Activated CD4-positive, alpha-beta memory T cell treated with anti-CD3 and anti-CD28 coated beads for 36 hours (primary cell): Measurements from ENCODE around the gene RUNDC3A. TPM values are rescaled to one million over a fixed set of nuclear protein-coding genes. Genes with fewer than 3 reads are reported as not detected.
A peak's percentile ranks its signal among the peaks of the same experiment; 100 is the strongest.

Source experiments
- CTCF ChIA-PET: fragments of 350-600 bp; sonication (Branson Sonifier 250); formaldehyde crosslinking; loops from one replicate; lab custom pipeline; 2021; ENCODE audit warnings: antibody characterized with exemption, inconsistent platforms; lab: Charles Lee
- POLR2A ChIA-PET: fragments of 350-600 bp; sonication (Branson Sonifier 250); formaldehyde crosslinking; loops from one replicate; lab custom pipeline; 2021; ENCODE audit warnings: antibody characterized with exemption; lab: Charles Lee
- DNase-seq: peaks from one replicate; pipeline ENCODE4 v3.0.0-alpha.2; 2020
- H3K27ac Mint-ChIP-seq: one replicate; pipeline ENCODE4 v1.8.0; 2021; ENCODE audit warnings: mixed read lengths
- H3K27me3 Mint-ChIP-seq: one replicate; pipeline ENCODE4 v1.8.0; 2021; ENCODE audit warnings: mixed read lengths
- H3K36me3 Mint-ChIP-seq: one replicate; pipeline ENCODE4 v1.8.0; 2021; ENCODE audit warnings: mixed read lengths
- H3K4me1 Mint-ChIP-seq: one replicate; pipeline ENCODE4 v1.8.0; 2021; ENCODE audit warnings: low read depth, mixed read lengths
- H3K4me3 Mint-ChIP-seq: one replicate; pipeline ENCODE4 v1.8.0; 2021; ENCODE audit warnings: mild to moderate bottlenecking, mixed read lengths
- H3K9me3 Mint-ChIP-seq: one replicate; pipeline ENCODE4 v1.8.0; 2021; ENCODE audit warnings: mixed read lengths
- intact Hi-C: fragments of 100-400 bp; cut with micrococcal nuclease; formaldehyde crosslinking; loops from one replicate; pipeline ENCODE4 v1.15.1; 2023
- total RNA-seq, 2 experiments: library from RNA; stranded (reverse); gene quantifications; one replicate each; pipeline ENCODE4 v1.2.3, GENCODE V29; 2021

RUNDC3A gene
- total RNA-seq, 2 experiments from 2014 or later: not detected

DNA sequence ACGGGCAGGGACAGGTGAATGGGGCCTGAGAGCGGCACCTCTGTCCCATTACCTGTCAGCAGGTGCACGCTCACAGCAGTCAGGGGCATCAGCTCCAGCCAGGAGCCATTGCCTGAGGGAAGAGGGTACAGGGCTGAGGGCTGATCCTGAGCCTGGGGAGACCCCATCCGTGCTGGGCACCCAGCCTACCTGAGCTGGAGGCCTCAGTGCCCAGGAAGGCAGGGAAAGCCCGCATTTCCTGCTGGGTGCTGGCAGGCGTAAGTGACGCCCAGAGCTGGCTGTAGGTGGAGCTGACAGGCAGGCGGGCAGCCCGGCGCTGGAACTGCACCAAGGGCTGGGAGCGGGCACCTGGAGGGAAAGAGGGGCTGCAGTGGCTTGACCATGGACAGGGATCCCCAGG lies 47.8 kb downstream of the RUNDC3A start:
- peaks cover 7% of the 10 kb centered on the region for H3K4me1 Mint-ChIP-seq
- ChIA-PET CTCF (interaction anchor here (1.2 to 2.9 kb wide), 4 partner anchors 11 to 167 kb away, joined by 3 to 10 read pairs (median 6); partner anchors contain the start of gene GRN), POLR2A (no interaction called here)
- intact Hi-C loops: no loop called here
- H3K4me3 Mint-ChIP-seq: no peak overlapping the region
- peaks cover 1% of the 10 kb centered on the region for H3K27me3 Mint-ChIP-seq
- no peak overlapping the region for H3K27ac Mint-ChIP-seq
- peaks cover 7% of the 10 kb centered on the region for H3K36me3 Mint-ChIP-seq
- no peaks in the 10 kb centered on the region for H3K9me3 Mint-ChIP-seq
- DNase-seq: no peak

DNA sequence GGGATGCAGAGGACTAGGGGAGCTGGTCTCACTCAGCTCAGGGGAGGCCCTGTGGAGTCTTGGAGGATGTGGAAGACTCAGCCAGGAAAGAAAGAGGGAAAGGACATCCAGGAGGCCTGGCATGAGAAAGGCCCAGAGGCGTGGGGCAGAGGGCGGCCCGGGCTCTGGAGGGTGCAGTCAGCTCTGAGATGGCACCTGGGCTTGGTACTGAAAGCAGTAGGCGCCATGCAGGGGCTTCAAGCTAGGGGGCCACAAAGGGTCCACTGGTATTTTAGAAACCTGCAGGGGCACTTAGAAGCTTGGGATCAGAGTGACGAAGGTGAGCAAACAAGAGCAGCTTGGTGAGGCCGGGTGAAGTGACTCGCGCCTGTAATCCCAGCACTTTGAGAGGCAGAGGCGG lies 49.7 kb downstream of the RUNDC3A start:
- no peak for DNase-seq
- Mint-ChIP-seq H3K27me3 (peaks cover 8% of the 10 kb centered on the region), H3K27ac (no peak overlapping the region), H3K36me3 (no peaks in the 10 kb centered on the region), H3K4me1 (peaks cover 5% of the 10 kb centered on the region), H3K4me3 (no peak overlapping the region), H3K9me3 (no peaks in the 10 kb centered on the region)
- CTCF ChIA-PET: interaction anchor here (0.6 to 2.1 kb wide), 6 partner anchors 10 to 914 kb away, joined by 3 to 10 read pairs (median 5); partner anchors contain the start of gene GRN
- intact Hi-C loops: no loop called here
- POLR2A ChIA-PET: no interaction called here

DNA sequence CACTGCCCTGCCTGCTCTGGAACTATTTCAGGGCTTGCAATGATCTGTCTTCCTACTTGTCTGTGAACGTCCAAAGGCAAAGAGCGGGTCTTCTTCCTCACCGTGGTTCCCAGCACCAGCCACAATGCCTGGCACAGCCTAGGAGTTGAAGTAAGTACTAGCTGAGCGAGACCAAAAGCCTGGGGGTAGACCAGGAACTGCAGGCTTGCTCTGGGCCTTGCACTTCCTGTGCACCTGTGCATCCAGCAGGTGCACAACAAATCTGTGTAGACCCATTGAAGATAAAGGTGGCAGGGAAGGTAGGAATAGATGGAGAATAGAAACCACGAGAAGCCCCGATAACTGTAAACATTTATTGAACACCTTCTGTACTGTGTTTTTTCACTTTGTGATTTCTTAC lies 50.6 kb downstream of the RUNDC3A start:
- intact Hi-C loops: no loop called here
- no peak overlapping the region for H3K4me3 Mint-ChIP-seq

DNA sequence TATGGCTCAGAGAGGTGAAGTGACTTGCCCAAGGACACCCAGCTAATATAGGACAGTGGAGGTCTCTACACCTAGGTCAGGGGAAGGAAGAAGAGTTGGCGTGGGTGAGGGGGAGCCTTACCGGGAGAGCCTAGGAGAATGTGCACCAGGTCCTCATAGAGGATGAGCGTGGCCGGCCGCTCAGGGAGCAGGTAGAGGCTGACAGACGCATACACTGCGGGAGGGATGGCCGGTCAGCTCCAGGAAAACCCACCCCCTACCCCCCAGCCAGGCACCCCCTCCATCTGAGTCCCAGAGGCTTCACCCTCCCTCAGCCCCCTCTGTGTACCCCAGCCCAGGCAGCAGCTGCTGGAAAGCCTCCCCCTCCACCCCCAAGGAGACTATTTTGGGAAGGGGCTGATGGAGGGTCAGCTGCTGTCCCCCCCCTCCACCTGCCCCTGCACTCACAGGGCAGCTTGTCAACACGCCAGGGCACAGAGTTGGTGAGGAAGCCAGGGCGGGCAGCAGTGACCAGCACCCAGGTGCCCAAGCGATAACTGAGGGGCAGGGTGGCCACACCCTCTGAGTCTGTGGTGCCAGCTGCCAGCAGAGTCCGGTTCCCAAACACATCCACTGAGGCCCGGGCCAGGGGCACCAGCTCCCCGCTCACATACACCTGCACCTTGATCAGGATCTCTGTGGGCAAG lies 51.2 kb downstream of the RUNDC3A start:
- Mint-ChIP-seq H3K4me1 (peaks cover 4% of the 10 kb centered on the region), H3K4me3 (no peak overlapping the region), H3K27ac (no peak overlapping the region), H3K9me3 (no peaks in the 10 kb centered on the region), H3K27me3 (peaks cover 8% of the 10 kb centered on the region), H3K36me3 (no peaks in the 10 kb centered on the region)
- no peak for DNase-seq
- CTCF ChIA-PET: interaction anchor here (2.1 kb wide), 1 partner anchor 12 kb away, joined by 8 read pairs; no protein-coding TSS in a partner anchor
- intact Hi-C loops: no loop called here
- POLR2A ChIA-PET: no interaction called here

More for the DNA sequence above, 50.6 kb downstream of the RUNDC3A start:
- no peaks in the 10 kb centered on the region for H3K36me3 Mint-ChIP-seq
- DNase-seq: no peak
- H3K27ac Mint-ChIP-seq: no peak overlapping the region
- ChIA-PET POLR2A (no interaction called here), CTCF (interaction anchor here (1.4 to 2.1 kb wide), 3 partner anchors 11 to 17 kb away, joined by 3 to 10 read pairs (median 8); partner anchors contain the start of gene GRN)
- H3K4me1 Mint-ChIP-seq: peaks cover 4% of the 10 kb centered on the region
- H3K27me3 Mint-ChIP-seq: peaks cover 8% of the 10 kb centered on the region
- no peaks in the 10 kb centered on the region for H3K9me3 Mint-ChIP-seq

DNA sequence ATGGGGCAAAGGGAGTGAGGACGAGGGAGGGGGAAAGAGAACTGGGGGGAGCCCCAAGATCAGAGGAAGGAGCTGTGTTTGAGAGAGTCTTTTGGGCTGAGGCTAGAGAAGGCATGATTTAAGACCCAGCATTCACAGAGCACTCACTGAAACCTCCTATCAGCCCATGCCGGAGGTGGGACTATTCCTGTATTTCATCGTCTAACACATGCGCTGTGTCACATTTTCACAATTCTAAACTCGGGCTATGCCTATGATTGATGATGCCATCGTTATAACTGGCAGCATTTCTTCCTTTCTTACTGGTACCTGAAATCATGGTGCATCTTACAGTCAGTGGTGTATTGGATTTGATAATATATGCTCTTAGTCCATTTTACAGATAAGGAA lies 51.7 kb downstream of the RUNDC3A start:
- ChIA-PET POLR2A (no interaction called here), CTCF (interaction anchor here (1.0 to 1.5 kb wide), 2 partner anchors 33 to 162 kb away, joined by 3 read pairs; no protein-coding TSS in a partner anchor)
- Mint-ChIP-seq H3K4me3 (no peak overlapping the region), H3K36me3 (no peaks in the 10 kb centered on the region), H3K9me3 (no peaks in the 10 kb centered on the region), H3K4me1 (peaks cover 4% of the 10 kb centered on the region), H3K27me3 (peaks cover 12% of the 10 kb centered on the region), H3K27ac (no peak overlapping the region)
- DNase-seq: no peak
- intact Hi-C loops: no loop called here

DNA sequence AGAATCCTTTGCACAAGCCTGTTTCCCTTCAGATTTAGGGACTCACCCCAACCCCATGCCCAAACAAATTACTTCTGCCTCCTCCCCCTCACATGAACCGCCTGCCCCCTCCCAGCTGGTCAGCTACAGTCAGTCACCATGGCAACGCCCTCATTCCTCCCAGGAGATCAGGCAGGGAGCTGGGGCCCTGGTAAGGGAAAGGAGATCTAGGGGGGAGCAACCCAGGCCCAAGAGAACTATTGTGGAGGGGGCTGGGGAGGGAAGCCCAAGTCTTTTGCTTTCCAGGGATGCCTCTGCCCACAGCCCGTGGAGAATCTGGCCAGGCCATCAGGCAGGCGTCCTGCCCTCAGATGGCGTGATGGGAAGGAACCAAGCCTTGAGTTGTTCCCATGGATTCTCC lies 52.4 kb downstream of the RUNDC3A start:
- CTCF ChIA-PET: interaction anchor here (1.0 to 3.0 kb wide), 3 partner anchors 16 to 162 kb away, joined by 3 to 18 read pairs (median 3); partner anchors contain the start of gene GRN
- POLR2A ChIA-PET: no interaction called here
- H3K9me3 Mint-ChIP-seq: no peaks in the 10 kb centered on the region
- H3K27ac Mint-ChIP-seq: no peak overlapping the region
- DNase-seq: no peak
- H3K27me3 Mint-ChIP-seq: peaks cover 13% of the 10 kb centered on the region
- no peak overlapping the region for H3K4me3 Mint-ChIP-seq
- H3K4me1 Mint-ChIP-seq: peaks cover 4% of the 10 kb centered on the region
- H3K36me3 Mint-ChIP-seq: no peaks in the 10 kb centered on the region
- intact Hi-C loops: no loop called here

DNA sequence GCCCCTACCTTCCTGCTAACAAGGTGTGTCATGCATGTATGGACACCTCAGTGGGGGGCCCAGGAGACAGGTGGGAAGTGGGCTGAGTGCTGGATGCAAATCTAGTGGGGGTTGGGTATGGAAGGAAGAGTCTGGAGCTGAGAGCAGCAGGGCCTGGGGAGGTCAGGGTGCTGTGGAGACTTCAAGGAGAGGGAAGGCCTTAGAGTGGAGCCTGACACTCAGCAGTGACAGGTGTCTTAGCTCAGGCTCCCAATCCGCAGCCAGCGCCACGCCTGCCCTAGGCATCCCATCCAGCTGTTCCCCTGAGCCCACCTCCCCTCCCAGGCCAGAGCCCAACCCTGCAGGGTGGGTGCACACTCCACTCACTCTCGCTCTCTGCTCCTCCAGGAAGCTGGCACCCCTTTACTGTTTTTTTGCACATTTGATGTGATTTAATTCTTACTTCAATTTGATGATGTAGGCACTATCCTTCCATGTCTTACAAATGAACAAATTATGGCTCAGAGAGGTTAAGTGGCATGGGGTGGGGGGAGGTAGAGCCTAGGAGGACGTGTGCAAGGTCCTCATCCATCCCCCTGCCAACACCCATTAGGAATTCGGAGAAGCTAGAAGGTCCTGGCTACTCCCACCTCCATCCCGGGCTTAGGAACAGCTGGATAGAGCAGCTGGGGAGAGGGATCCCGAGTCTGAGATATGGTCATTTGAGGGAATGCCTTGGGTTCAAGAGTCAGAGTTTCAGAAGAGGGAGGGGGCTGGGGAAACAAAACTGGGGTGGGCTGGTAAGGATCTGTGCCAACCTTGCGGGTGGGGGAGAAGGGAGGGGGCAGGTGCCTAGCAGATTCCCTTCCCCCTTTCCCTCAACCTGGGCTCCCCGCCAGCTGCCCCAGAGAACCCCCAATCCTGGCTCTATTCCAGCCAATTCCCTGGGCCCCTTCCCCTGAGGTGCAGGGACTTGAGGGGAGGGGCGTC lies 53.2 kb downstream of the RUNDC3A start:
- H3K4me1 Mint-ChIP-seq: peaks cover 4% of the 10 kb centered on the region
- peaks cover 15% of the 10 kb centered on the region for H3K27me3 Mint-ChIP-seq
- no peaks in the 10 kb centered on the region for H3K9me3 Mint-ChIP-seq
- intact Hi-C loops: loop anchor here (2.0 kb wide), 1 partner anchor 161 kb away; no protein-coding TSS in a partner anchor
- POLR2A ChIA-PET: no interaction called here
- no peak overlapping the region for H3K4me3 Mint-ChIP-seq
- CTCF ChIA-PET: interaction anchor here (1.0 to 3.0 kb wide), 5 partner anchors 10 to 163 kb away, joined by 3 to 18 read pairs (median 10); partner anchors contain the start of gene GRN
- DNase-seq: no peak
- no peak overlapping the region for H3K27ac Mint-ChIP-seq
- H3K36me3 Mint-ChIP-seq: no peaks in the 10 kb centered on the region

DNA sequence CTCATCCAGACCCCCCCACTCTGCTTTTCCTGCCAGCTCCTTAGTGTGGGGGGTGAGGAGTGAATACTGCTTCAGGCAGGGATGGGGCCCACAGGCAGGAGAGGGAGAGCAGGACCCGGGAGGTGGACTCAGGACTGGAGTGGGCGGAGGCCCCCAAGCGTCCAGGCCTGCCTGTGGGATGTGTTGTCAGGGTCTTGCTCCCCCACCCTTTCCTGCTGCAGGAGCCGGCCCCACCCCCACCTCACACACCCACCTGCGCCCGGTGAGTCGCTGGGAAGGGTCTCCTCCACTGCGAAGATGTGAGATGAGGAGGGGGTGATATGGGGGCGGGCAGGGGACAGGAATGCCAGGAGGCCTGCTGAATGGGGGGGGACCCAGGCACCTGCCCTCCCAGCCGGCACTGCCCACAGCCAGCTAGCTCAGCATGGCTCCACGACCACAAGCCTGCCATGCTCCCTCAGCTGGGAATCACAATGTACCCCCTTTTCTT lies 54.1 kb downstream of the RUNDC3A start:
- ChIA-PET CTCF (interaction anchor here (1.1 to 3.0 kb wide), 9 partner anchors 8 to 169 kb away, joined by 3 to 18 read pairs (median 6); partner anchors contain the start of gene GRN), POLR2A (no interaction called here)
- intact Hi-C loops: loop anchor here (2.0 kb wide), 1 partner anchor 160 kb away; no protein-coding TSS in a partner anchor
- peaks cover 15% of the 10 kb centered on the region for H3K27me3 Mint-ChIP-seq
- H3K36me3 Mint-ChIP-seq: no peaks in the 10 kb centered on the region
- H3K4me1 Mint-ChIP-seq: peaks cover 4% of the 10 kb centered on the region
- H3K27ac Mint-ChIP-seq: no peak overlapping the region
- DNase-seq: no peak
- H3K4me3 Mint-ChIP-seq: no peak overlapping the region
- H3K9me3 Mint-ChIP-seq: no peaks in the 10 kb centered on the region

DNA sequence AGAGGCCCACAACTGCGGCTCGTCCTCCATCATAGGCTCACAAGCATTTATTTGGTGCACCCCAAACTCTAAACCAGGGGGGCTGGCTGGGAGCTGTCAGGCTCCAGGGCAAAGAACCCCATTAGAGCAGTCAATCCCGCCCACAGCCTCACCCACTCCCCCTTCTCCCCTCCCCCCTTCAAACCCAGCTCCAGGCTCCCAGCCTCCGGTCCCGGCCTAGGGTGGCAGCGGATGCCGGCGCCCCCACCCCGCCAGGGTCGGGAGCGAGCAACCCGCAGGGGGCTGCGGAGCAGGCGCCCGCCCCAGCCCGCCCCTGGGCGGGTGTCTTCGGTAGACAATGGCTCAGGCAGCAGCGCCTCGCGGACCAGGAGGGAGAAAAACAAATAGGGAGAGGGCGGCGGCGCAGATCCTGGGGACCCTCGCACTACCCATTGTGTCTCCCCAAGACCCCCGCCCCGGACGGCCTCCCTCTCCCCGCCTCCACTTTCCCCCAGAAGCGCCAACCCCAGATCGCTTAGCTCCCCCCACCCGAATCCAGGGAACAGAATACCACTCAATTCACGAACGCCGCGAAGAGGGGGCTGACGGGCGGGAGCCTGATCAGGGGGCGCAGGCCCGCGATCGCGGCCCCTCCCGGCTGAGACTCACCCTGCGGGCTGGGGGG lies 54.7 kb downstream of the RUNDC3A start:
- H3K4me3 Mint-ChIP-seq: peak overlapping the region; percentile 61
- POLR2A ChIA-PET: no interaction called here
- intact Hi-C loops: loop anchor here (2.0 kb wide), 1 partner anchor 160 kb away; no protein-coding TSS in a partner anchor
- peak; percentile 18 for DNase-seq
- H3K4me1 Mint-ChIP-seq: peaks cover 4% of the 10 kb centered on the region
- peaks cover 15% of the 10 kb centered on the region for H3K27me3 Mint-ChIP-seq
- H3K36me3 Mint-ChIP-seq: no peaks in the 10 kb centered on the region
- CTCF ChIA-PET: interaction anchor here (0.6 to 3.0 kb wide), 32 partner anchors 8 to 415 kb away, joined by 3 to 18 read pairs (median 4); partner anchors contain the start of genes GRN and ITGA2B
- H3K27ac Mint-ChIP-seq: no peak overlapping the region
- H3K9me3 Mint-ChIP-seq: no peaks in the 10 kb centered on the region

DNA sequence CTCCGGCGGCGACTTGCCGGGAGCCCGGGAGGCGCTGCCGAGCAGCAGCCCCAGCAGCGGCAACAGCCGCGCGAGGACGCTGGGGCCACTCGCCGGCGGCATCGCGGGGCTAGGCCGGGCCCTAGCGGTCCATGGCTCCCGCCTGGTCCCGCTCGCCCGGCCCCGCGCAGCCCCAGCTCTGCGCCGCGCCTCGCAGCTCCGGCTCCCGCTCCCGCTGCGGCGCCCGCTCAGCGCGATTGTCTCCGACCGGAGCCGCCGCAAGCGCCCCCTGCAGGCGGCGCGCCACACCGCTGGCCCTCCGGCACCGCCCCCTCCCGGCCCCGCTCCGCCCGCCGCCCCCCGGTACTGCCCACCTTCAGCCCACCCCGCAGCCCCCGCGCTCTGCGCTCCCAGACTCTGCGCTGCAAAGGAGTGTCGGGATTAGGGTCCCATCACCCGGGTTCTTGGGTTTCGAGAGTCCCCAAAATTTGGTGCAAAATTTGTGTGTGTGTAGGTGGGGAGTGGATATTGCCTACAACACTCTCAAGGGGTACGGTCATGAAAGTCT lies 55.3 kb downstream of the RUNDC3A start, which contains the start of gene FAM171A2:
Gene FAM171A2, minus strand, starts transcription at position 241 of the 547 bp plus-strand sequence. Its CDS starts 139 bp downstream, at position 102.
- H3K4me3 Mint-ChIP-seq: peak within 1 kb of the TSS; percentile 61
- DNase-seq: peak; percentile 74
- peaks cover 4% of the 10 kb centered on the region for H3K4me1 Mint-ChIP-seq
- intact Hi-C loops: loop anchor here (2.0 kb wide), 1 partner anchor 159 kb away; no protein-coding TSS in a partner anchor
- no peak within 1 kb of the TSS for H3K27ac Mint-ChIP-seq
- ChIA-PET CTCF (interaction anchor here (0.6 to 3.0 kb wide), 31 partner anchors 9 to 231 kb away, joined by 3 to 18 read pairs (median 5); partner anchors contain the start of genes GRN and ITGA2B), POLR2A (no interaction called here)
- H3K36me3 Mint-ChIP-seq: no peaks in the 10 kb centered on the region
- H3K27me3 Mint-ChIP-seq: peaks cover 15% of the 10 kb centered on the region
- H3K9me3 Mint-ChIP-seq: no peaks in the 10 kb centered on the region
